NCI-H2196 (cell line): ENCODE measurements around the gene MGRN1.
A peak's percentile ranks its signal among the peaks of the same experiment; 100 is the strongest.

Source experiments
- DNase-seq: peaks from one replicate; lab custom pipeline; 2025; ENCODE audit not compliant: unreplicated experiment; lab: John Stamatoyannopoulos, UW

Gene MGRN1

DNA sequence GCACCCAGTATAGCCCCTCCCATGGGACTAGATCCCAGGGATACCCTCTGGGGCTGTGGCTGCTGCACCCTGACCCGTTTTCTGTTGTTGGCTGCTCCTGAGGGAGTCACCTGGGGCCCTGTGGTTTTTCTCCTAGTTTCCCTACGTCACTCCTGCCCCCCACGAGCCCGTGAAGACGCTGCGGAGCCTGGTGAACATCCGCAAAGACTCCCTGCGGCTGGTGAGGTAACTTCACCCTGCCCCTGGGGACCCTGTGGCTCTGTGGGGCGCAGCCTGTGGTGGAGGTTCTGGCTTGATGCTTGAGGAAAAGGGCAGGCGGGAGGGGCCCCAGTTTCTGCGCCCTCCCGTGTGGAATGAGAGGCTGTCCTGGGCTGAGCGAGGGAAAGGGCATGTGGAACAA is 27.2 kb downstream of the MGRN1 start:
- no peak for DNase-seq

DNA sequence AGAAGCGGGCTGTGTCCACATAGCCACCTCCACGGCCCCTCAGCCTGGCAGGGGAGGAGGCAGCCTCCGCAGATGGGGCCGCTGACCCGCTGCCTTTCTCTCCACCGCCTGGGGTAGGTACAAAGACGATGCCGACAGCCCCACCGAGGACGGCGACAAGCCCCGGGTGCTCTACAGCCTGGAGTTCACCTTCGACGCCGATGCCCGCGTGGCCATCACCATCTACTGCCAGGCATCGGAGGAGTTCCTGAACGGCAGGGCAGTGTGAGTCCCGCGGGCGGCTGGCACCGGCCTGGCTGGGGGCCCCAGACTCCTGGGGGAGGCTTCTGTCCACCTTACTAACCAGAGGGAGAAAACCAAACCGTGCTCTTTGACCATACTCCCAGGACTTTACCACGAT is 27.9 kb downstream of the MGRN1 start:
- DNase-seq = no peak

DNA sequence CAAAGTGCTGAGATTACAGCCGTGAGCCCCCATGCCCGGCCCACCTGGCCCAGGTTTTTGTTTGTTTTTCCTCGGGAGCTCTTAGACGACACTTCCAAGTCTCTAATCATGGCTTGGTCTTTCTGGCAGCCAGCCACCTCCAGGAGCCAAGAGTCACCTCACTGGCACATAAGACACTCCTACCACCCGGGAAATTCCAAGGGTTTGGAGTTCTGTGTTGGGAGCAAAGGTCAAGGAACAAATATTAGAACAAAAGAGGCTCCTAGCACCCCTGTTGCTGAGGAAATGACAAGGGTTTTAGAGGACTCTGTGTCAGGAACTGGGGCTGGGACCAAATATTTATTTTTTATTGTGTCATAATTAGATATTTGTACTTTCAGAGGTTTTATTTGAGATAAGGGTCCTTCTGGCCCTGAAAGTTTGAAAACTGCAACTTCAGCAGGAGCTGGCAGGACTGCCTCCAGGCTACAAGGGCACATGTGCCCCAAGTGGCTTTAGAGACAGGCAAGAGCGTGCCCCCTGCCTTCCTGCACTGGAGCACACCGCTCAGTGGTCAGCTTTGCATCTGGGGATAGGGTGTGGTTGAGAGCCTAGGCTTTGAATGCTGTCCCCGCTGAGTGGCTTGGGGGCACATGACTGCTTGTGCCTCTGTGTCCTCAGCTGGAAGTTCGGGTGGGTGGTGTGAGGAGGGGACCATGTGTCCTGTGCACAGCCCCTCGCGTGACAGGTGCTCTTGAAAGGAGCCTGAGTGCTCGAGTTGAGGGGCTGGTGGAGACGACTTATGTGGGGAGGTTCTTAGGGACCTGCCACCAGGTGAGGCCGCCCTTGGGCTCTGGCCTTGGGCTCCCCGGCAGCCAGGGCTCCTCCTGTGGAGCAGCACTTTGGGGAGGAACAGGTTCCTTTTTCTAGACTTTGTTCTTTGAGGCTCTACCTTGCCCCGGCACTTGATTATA is 29.7 kb downstream of the MGRN1 start:
- DNase-seq = no peak

GRCh38 chr16:4654964-4655590 is 30.5 kb downstream of the MGRN1 start:
- no peak for DNase-seq

DNA sequence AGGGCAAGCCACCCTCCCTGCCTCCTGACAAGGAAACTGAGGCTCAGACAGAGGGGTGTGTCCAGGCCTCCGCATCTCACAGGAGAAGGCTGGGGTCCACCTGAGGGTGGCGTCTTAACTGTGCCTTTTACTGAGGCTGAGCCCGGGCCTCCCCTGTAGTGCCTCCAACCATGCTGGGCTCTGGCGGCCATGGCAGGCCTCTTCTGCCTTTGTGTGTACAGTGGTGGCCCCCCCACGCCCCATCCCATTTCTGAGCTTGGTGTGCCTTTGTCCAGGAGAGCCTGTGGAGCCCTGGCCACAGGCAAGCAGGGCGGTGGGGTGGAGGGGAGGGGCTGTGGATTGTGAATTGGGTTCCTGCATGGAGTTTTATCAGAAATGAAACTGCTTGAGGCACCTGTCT is 31.2 kb downstream of the MGRN1 start:
- DNase-seq = no peak

DNA sequence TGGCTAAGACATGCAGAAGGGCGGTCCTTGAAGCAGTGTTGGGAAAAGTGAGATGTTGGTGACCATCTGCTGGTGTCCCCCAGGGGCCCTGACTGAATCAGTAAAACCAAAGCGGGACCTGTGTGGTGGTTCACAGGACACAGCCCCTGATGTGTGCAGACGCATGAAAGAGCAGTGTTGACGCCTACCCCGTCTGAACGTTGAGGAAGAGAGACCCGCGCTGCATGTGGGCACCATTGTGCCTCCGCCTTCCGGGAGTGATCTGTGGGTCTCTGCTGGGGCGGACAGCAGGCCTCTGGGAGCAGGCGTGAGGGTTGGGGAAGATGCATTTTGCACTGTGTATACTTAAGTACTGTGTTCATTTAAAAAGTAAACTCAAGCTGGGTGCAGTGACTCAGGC is 31.6 kb downstream of the MGRN1 start:
- DNase-seq = no peak

DNA sequence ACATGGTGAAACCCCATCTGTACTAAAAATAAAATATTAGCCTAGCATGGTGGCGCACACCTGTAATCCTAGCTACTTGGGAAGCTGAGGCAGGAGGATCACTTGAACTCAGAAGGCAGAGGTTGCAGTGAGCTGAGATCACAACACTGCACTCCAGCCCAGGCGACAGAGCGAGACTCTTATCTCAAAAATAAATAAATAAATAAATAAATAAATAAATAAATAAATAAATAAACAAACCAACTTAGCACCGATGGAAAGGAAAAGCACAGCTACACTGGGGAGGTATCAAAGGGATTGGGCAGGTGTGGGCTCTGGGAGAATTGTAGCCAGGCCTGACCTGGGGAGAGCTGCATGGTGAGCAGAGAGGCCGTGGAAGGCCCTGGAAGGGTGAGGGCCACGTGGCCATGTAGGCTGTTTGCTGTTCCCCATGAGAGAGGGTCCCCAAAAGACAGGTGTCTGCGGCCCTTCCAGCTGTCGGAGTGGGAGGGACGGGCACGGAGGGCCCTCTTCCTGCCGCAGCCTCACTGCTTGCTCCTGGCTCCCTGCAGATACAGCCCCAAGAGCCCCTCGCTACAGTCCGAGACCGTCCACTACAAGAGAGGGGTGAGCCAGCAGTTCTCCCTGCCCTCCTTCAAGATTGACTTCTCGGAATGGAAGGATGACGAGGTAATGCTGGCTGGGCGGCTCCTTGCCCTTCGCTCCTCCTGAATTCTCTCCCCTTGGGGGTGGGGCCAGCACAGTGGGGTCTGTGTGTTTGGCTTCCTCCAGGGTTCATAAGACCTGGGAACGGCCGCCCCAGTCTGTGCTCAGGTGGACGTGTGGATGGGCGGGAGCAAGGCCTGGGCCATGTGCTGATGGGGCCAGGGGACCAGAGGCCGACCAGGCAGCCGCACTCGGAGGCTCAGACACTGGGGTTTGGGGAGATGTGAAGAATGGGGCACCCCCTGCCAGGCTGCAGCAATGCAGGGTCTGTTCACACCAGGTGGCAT is 32.4 kb downstream of the MGRN1 start:
- DNase-seq = no peak

DNA sequence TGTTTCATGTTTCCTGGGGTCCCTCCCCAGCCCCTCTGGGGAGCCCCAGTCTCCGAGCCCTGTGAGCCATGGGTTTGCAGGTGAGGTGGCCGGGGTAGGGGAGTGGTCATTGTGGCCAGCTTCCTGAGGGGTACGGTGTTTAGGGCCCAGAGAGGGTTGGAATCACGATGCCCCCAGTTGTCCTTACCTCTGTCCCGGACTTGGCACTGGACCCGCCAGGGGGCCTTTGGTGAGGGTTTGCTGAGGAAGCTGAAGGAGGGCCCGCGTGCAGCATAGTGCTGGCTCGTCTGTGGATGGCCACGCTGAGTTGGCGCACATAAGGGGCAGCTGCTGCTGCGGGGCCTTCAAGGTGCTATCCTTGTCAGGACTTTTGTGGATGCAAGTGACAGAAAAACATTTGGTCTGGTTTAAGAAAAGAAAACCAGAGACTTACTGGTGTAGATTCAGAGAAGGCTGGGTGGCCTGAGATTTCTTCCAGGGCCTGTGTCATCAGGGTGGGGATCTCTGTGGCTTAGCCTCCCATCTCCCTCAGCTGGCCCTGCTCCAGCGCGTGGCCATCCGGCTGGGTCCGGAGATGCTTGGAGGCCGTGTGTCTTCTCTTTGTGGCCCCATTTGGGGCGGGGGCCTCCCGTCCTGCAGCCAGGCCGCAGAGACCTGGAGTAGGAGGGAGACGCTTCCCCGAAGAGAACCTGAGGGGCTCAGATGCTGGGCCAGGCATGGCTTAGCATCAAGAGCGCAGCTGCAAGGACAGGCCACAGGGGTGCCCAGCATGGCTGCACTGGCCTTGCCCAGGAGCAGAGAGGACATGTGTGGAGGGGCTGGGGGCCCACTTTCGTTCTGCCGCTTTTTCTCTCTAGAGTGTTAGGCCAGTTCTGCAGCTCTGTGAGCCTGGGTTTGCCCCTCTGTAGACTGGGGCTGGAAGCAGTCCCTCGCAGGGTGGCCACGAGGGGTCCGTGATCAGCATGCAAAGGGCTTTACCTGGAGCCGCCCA is 35.0 kb downstream of the MGRN1 start:
- no peak for DNase-seq

DNA sequence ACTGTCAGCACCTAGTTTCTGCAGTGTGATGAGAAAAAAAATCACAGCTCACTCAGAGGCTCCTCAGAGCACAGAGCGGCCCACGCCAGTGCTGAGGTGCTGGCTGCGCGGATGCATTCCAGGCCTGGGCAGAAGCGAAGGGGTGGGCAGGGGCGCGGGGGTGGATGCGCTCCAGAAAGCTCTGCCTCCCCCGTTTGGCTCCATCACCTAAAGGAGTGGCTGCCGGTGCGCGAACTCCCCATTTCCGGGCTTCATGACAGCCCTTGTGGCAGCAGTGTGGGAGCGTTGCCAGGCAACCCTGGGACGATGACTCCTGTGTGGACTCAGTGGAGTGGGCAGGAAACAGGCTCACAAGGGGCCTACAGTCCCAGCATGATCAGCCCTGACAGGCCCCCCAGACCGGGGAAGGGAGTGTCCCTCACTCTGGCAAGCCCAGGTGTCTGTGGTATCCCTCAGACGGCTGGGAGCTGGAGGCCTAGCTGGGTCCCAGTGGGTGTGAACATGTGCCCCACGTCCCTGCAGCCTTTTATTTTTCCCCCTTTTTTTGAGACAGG is 35.9 kb downstream of the MGRN1 start:
- peak; percentile 63 for DNase-seq

DNA sequence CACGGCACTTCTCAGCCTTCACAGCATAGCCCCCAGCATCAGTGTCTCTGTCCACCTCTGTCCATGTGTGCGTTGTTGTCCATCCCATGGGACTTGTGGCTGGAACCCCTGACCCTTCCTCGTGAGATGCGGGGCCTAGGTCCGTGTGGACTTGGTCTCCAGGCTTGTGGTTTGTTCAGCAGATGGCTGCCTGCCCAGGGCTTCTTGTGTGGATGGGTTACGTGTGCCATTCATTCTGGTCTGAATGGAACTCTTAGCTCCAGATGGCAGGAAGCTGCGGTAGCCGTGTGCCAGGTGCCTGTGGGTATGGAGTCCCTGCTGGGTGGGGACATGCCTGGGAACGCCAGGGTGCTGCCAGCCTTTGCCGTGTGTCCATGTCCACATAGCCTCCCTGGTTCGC is 37.0 kb downstream of the MGRN1 start:
- peak; percentile 90 for DNase-seq

DNA sequence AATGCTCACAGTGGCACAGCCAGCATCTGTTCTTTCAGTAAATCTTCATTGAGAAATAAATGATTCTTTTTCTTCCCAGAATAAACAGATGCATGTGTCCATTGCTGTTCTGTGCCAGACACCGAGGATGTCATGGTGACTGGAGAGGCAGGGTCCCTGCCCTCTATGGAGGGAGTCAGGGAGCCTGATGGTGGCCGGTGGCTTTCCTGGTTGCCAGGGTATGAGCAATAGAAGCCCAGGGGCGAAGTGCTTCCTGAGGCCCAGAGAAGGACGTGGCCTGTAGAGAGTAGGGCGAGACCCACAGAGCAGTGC is 38.8 kb downstream of the MGRN1 start:
- no peak for DNase-seq

- no peak for DNase-seq
These were observed 39.3 kb downstream of the MGRN1 start for GRCh38 chr16:4663777-4664465.

DNA sequence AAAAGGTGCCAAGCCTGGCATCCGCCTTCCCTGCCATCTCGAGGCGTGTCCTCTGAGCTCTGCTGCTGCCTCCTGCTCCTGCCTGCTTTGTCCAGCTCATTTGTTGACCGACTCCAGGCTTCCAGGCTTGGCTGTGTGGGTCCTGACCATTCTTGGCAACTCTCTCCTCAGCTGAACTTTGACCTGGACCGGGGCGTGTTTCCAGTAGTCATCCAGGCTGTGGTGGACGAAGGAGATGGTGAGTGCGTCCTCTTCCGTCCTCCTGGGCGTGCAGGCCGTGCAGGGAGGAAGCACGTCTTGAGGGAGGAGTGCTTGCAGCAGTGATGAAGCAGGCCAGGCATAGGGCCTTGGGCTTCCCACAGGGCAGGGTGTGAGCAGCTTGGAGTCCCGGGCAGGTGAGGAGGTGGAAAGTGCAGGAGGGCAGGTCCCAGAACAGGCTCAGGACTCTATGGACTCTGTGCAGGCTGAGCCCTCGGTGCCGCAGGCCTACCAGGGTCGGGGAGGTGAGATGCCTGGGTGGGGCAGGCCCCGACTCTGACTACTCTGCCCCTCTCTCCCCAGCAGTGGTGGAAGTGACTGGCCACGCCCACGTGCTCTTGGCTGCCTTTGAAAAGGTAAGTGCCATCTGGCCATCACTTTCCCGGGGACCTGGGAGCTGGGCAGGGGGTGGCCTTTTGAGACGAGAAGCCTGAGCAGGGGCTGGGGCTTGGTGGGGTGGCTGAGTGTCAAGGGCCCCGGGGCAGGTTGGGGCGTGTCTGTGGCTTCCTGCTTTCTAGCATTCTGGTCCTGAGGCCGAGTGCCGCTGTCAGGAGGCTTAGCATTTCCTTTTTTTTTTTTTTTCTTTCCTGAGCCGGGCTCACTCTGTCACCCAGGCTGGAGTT is 40.2 kb downstream of the MGRN1 start:
- DNase-seq = no peak

DNA sequence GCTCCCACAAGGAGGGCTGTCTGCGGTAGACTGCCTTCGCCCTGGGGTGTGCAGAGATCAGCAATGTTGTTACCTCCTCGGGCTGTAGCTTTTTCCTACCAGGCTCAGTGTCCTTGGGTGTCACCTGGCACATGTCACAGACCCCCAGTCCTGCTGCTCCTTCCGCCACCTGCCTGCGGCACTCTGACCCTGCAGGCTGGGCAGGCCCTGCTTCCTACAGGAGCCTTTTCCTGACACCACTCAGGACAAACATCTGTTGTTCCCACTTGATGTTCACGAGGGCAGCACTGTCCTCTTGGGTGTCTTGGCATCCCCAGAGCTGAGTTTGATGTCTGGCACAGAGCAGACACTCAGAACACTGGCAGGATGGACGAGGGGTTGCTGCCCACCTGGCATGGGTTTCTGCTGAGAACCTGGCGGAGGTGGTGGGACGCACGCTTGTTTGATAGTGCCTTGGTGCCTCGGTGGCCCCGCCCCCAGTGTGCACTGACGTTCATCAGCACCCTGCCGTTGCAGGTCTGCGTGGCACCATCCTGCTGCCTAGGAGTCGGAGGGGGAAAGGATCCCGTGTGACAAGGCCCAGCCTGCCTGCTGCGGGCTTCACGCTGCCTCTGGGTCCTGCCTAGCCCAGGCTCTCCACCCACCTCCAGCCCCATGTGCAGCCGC is 42.0 kb downstream of the MGRN1 start:
- DNase-seq = no peak

DNA sequence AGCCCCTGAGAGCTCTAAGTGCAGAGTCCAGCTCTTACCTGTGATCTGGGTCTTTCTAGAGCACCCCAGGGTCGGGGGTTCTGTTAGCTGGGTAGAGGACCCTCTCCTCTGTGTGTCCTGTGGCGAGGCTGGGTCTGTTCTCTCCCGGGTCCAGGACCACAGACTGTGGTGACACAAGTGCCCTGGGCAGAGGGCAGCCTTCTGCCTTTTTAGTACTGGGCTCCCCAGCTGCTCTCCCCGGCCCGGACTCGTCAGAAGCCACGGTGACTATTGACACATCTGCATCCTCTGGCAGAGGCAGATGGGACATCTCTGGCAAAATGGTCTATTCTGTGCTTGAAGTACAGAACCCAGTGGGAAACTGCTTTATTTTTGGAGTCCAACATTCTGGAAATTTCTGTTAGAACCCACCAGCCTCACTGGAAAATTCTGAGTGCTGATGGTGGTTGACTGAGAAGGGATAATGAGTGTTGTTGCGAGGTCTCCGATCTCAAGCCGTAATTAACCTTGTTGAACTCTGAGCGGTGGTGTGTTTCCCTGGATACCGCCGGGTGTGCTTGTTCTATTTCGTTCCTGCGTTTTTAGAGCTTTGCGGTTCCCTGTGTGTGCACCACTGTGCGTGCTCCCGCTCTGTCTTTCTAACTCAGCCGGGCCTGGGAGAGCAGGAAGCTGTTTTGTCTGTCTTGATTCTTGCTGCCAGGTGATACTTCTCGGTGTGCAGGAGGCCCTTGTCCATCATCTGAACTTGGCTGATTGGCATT is 42.8 kb downstream of the MGRN1 start:
- DNase-seq = no peak

- no peak for DNase-seq
These were observed 43.8 kb downstream of the MGRN1 start for GRCh38 chr16:4668313-4668960.
